HG02840 (cell line): ENCODE data around the gene TMEM132D.

ENCODE experiments used
- ATAC-seq: cut with Tn5 transposase; IDR thresholded peaks from one replicate; pipeline ENCODE4 v1.9.1; 2021; ENCODE audit warnings: mild to moderate bottlenecking, moderate library complexity, moderate number of reproducible peaks; ENCODE audit not compliant: unreplicated experiment, low FRiP score

TMEM132D gene

GRCh38 chr12:129379076-129379804 is 524.6 kb downstream of the TMEM132D start:
- no peak for ATAC-seq

- no peak for ATAC-seq
Observed at GRCh38 chr12:129378496-129378895, 525.3 kb downstream of the TMEM132D start.

- no peak for ATAC-seq
Observed at GRCh38 chr12:129373746-129374145, 530.1 kb downstream of the TMEM132D start.

GRCh38 chr12:129372876-129373275 is 530.9 kb downstream of the TMEM132D start:
- ATAC-seq, result no peak

GRCh38 chr12:129372348-129372747 is 531.5 kb downstream of the TMEM132D start:
- no peak for ATAC-seq

GRCh38 chr12:129371268-129371667 is 532.6 kb downstream of the TMEM132D start:
- ATAC-seq, result no peak

GRCh38 chr12:129366656-129367055 is 537.2 kb downstream of the TMEM132D start:
- no peak for ATAC-seq

GRCh38 chr12:129363041-129363440 is 540.8 kb downstream of the TMEM132D start:
- no peak for ATAC-seq

GRCh38 chr12:129357233-129357632 is 546.6 kb downstream of the TMEM132D start:
- ATAC-seq, result no peak

- no peak for ATAC-seq
Observed at GRCh38 chr12:129351481-129351880, 552.3 kb downstream of the TMEM132D start.

- ATAC-seq, result no peak
Observed at GRCh38 chr12:129339336-129339735, 564.5 kb downstream of the TMEM132D start.

- ATAC-seq, result no peak
Observed at GRCh38 chr12:129337413-129337812, 566.4 kb downstream of the TMEM132D start.

GRCh38 chr12:129335773-129336172 is 568.1 kb downstream of the TMEM132D start:
- ATAC-seq, result no peak

- no peak for ATAC-seq
Observed at GRCh38 chr12:129332286-129332685, 571.5 kb downstream of the TMEM132D start.

GRCh38 chr12:129331356-129332085 is 572.3 kb downstream of the TMEM132D start:
- ATAC-seq, result no peak

GRCh38 chr12:129328235-129328634 is 575.6 kb downstream of the TMEM132D start:
- ATAC-seq, result no peak

GRCh38 chr12:129325566-129325965 is 578.3 kb downstream of the TMEM132D start:
- ATAC-seq, result no peak

- no peak for ATAC-seq
Observed at GRCh38 chr12:129312048-129312447, 591.8 kb downstream of the TMEM132D start.

- ATAC-seq, result no peak
Observed at GRCh38 chr12:129310346-129310745, 593.5 kb downstream of the TMEM132D start.

GRCh38 chr12:129305851-129306250 is 598.0 kb downstream of the TMEM132D start:
- no peak for ATAC-seq

- no peak for ATAC-seq
Observed at GRCh38 chr12:129304529-129304928, 599.3 kb downstream of the TMEM132D start.

GRCh38 chr12:129300011-129300410 is 603.8 kb downstream of the TMEM132D start:
- ATAC-seq, result no peak
